Ishikawa (cell line): ENCODE measurements around the gene SPOP.

Source experiments
- CREB1 ChIP-seq: IDR thresholded peaks from 2 replicates; pipeline ENCODE4 v1.6.1; 2012; ENCODE audit warnings: low read depth
- EP300 ChIP-seq: IDR thresholded peaks from 2 replicates; pipeline ENCODE4 v1.6.1; 2012; ENCODE audit warnings: borderline replicate concordance
- FOXM1 ChIP-seq: IDR thresholded peaks from 2 replicates; pipeline ENCODE4 v1.6.1; 2012; ENCODE audit warnings: low read depth, borderline replicate concordance
- NFIC ChIP-seq: IDR thresholded peaks from 2 replicates; pipeline ENCODE4 v1.6.1; 2012
- RAD21 ChIP-seq: IDR thresholded peaks from 2 replicates; pipeline ENCODE4 v1.6.1; 2012; ENCODE audit warnings: low read depth
- REST ChIP-seq: IDR thresholded peaks from 2 replicates; pipeline ENCODE4 v1.6.1; 2012; ENCODE audit warnings: low read depth, mild to moderate bottlenecking
- USF1 ChIP-seq: IDR thresholded peaks from 2 replicates; pipeline ENCODE4 v1.6.1; 2012
- YY1 ChIP-seq: IDR thresholded peaks from 2 replicates; pipeline ENCODE4 v1.6.1; 2012; ENCODE audit warnings: low read depth

- TF ChIP-seq CREB1 (no peak), NFIC (no peak), YY1 (no peak), EP300 (no peak), USF1 (no peak), REST (no peak), RAD21 (no peak), FOXM1 (no peak)
Observed at GRCh38 chr17:49580055-49580721, 97.7 kb downstream of the SPOP start.
